Muscle of leg (tissue), 11 donors: ENCODE results near the gene CHGA. TPM values are rescaled to one million over a fixed set of nuclear protein-coding genes. Genes with fewer than 3 reads are reported as not detected.

Source experiments
- DNase-seq: peaks from one replicate; pipeline ENCODE4 v3.0.0; 2013
- H3K27ac ChIP-seq: one replicate; pipeline ENCODE4 v1.5.1; 2013; ENCODE audit warnings: mild to moderate bottlenecking, low read length, control low read depth
- H3K27me3 ChIP-seq: one replicate; pipeline ENCODE4 v1.6.1; 2013; ENCODE audit warnings: low read length; ENCODE audit not compliant: control insufficient read depth, insufficient read depth
- H3K36me3 ChIP-seq: one replicate; pipeline ENCODE4 v1.6.1; 2013; ENCODE audit warnings: low read length; ENCODE audit not compliant: control insufficient read depth, insufficient read depth
- H3K4me1 ChIP-seq: one replicate; pipeline ENCODE4 v1.6.1; 2013; ENCODE audit warnings: low read length; ENCODE audit not compliant: control insufficient read depth, insufficient read depth
- H3K4me3 ChIP-seq: one replicate; pipeline ENCODE4 v1.5.1; 2013; ENCODE audit warnings: low read length, control low read depth
- H3K9me3 ChIP-seq: replicated peaks from 2 replicates; pipeline ENCODE4 v1.6.1; 2013; ENCODE audit warnings: low read depth, low read length; ENCODE audit not compliant: control insufficient read depth
- WGBS: methylation state at CpG from one replicate; pipeline ENCODE4 v1.1.5; 2013; ENCODE audit warnings: missing lambda C conversion rate; ENCODE audit not compliant: insufficient coverage; 5-methylcytosine and 5-hydroxymethylcytosine counted together
- polyA plus RNA-seq, 8 donors: library from polyadenylated mRNA; unstranded; fragments of 120-200 nt; gene quantifications; one replicate each; pipeline versions ENCODE4 v1.2.1 to v1.2.3, GENCODE V29; 2013; ENCODE audit warnings: inconsistent platforms in 1 of 8, low replicate concordance in 1 of 8; ENCODE audit not compliant: insufficient read length in 8 of 8, insufficient read depth in 1 of 8
- total RNA-seq: library from RNA; stranded (reverse); fragments of 120-200 nt; gene quantifications from one replicate; pipeline ENCODE4 v1.2.4, GENCODE V29; 2013

The CHGA gene
- total and polyA plus RNA-seq, 9 donors: 0.13 to 20.9 (median 0.50) TPM; not detected in 2

DNA sequence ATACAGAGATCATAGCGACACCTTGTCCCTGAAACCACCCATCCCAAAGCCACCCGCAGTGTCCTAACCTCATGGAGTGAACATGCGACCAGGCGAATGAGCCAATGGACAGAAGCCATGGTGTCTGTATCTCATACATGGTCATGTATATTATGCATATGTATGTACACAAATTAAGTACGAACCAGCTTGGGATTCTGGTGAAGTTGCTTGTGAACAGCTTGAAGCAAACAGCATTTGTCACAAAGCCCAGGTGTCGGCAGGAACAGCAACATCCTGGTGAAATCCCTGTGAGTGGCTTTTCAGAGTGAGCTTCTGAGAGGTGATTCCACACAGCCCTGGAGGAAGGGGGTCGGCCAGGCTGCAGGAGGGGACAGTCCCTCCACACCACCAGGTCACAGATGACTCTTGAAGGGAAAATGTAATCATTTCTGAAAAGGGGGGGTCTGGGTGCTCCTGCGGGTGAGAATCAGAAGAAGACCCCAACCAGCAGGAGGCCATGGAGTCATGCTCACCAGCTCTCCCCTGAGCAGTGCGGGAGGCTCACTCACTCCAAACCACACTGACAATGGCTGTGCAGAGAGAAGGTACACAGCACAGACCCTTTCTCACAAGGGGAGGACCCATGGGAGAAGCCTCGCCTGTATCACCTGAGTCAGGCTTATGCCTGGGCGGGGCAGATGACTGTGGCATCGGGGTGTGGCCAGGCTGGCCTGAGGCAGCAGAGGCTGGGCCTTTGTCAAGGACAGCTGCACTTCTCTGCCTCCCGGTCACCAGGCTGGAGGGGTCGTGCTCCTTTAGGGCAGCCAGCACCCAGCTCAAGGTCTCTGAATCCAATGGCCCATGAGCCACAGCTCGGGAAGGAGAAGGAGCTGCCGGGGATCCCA, 14.3 kb downstream of the CHGA start:
- H3K9me3 ChIP-seq: no peaks in the 10 kb centered on the region
- peaks cover 7% of the 10 kb centered on the region for H3K36me3 ChIP-seq
- peaks cover 12% of the 10 kb centered on the region for H3K4me1 ChIP-seq
- no peaks in the 10 kb centered on the region for H3K27me3 ChIP-seq
- no peak overlapping the region for H3K27ac ChIP-seq
- 79% methylated on average over 5 of the region's 16 CpGs for WGBS
- DNase-seq: no peak
- no peak overlapping the region for H3K4me3 ChIP-seq

DNA sequence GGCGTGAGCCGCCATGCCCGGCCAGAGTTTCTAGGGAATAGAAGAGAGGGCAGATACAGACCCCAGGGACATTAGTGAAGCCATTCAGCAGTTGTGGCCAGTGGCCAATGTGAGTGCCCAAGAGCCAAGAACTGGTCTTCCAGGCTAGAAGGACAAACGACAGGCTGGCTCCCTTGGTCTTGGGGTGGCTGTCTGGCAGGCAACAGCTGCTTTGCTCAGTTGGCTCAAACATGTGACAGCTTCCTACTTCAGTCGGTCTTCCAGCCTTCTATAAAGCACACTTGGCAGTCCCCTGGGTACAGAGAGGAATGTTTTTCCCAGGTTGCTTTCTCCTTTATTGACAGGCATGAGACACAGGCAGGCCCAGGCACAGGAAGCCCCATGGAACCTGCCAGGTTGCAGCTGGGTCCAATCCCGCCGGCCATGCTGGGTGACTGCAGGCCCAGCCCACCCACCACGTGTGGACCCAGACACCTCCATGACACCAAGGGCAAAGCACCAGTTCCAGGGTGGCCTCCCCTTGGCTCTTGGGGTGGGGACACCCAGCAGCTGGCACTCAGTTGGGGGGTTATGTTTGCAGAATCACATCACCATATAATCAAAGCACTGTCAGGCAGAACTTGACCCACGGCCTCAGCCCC, 15.4 kb downstream of the CHGA start:
- DNase-seq: peak; percentile 46

DNA sequence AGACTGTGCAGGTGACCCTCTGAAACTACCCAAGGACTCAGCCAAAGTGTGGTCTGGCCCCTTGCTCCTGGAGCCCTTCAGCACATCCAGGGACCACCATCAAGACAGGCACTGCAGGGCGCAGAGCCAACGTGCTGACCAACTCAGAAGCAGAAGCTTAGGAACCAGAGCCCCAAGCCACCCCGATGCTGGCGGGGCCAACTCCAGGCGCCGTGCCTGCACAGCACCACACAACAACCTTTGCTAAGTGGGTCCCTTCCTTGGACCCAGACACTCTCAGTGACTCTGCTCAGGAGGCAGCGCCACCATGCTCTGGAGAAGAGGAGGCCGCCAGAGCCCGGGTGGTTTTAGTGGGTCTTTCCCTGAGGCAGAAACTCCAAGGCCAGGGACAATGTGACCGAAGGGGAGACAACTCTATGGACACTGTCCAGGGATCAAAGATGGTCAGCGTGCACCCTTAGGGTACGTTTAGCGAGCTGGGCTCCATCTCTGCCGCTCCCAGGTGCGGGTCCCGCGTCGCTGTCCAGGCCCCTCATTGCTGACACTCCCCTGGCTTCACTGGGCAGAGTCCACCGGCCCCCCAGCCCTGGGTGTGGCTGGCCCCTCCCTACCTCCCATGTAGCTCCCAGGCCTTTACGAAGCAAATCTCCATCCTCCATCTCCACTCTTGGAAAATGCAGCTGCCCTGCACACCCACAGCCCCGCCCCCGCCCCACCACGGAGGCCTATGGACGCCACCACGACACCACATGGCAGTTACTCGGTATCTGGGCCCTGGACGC, 16.1 kb downstream of the CHGA start:
- H3K4me3 ChIP-seq: no peak overlapping the region
- peaks cover 10% of the 10 kb centered on the region for H3K36me3 ChIP-seq
- H3K9me3 ChIP-seq: no peaks in the 10 kb centered on the region
- no peak for DNase-seq
- H3K27me3 ChIP-seq: no peaks in the 10 kb centered on the region
- 85% methylated on average over 23 of the region's 27 CpGs for WGBS
- peaks cover 13% of the 10 kb centered on the region for H3K4me1 ChIP-seq
- no peak overlapping the region for H3K27ac ChIP-seq

More for the DNA sequence above, 15.4 kb downstream of the CHGA start:
- no peaks in the 10 kb centered on the region for H3K9me3 ChIP-seq
- no peak overlapping the region for H3K4me3 ChIP-seq
- H3K36me3 ChIP-seq: peaks cover 9% of the 10 kb centered on the region
- no peak overlapping the region for H3K27ac ChIP-seq
- H3K27me3 ChIP-seq: no peaks in the 10 kb centered on the region
- H3K4me1 ChIP-seq: peaks cover 12% of the 10 kb centered on the region
- 73% methylated on average over 7 of the region's 9 CpGs for WGBS

DNA sequence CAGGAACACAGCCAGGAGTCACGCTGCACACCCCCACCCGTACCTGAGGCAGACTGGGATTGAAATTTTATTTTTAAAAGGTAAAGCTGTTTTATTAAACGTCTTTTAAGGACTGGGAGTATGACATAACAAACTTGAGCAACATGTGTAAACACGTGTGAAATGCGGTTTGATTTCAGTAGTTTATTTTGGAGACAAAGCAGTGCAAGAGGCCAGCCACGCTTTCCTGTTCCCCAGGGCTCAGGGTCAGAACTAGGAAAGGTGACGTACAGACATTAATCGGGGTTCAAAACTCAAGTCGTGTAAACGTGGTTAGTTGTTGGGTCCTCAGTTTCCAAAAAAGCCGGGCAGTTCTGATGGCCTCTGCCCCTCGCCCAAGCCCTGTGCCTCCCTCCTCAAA, 16.7 kb downstream of the CHGA start:
- Histone ChIP-seq H3K36me3 (peaks cover 10% of the 10 kb centered on the region), H3K9me3 (no peaks in the 10 kb centered on the region), H3K27ac (no peak overlapping the region), H3K27me3 (no peaks in the 10 kb centered on the region), H3K4me1 (peaks cover 14% of the 10 kb centered on the region), H3K4me3 (no peak overlapping the region)
- no peak for DNase-seq
- WGBS: 85% methylated on average over 12 of the region's 12 CpGs

DNA sequence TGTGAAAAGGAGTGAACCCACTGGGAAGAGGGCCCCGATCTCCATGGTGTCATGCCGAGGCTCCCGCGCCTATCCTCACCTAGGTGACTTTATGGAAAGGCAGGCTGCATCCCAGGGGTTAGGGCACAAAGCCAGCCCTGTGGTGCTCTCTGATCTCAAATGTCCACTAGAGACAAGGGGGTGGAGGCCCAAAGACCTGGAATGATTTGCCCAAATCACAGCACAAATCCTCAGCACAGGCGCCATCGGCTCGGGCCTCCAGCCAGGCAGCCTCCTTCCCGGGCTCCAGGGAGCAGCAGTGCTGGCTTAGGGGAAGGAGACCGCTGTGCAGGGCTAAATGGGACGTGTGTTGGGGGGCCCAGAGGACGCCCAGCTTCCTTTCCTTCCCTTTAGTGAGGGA, 17.6 kb downstream of the CHGA start:
- Histone ChIP-seq H3K4me3 (no peak overlapping the region), H3K9me3 (no peaks in the 10 kb centered on the region), H3K27ac (no peak overlapping the region), H3K27me3 (no peaks in the 10 kb centered on the region), H3K36me3 (peaks cover 10% of the 10 kb centered on the region), H3K4me1 (peaks cover 14% of the 10 kb centered on the region)
- 95% methylated on average over 4 of the region's 11 CpGs for WGBS
- DNase-seq: no peak

DNA sequence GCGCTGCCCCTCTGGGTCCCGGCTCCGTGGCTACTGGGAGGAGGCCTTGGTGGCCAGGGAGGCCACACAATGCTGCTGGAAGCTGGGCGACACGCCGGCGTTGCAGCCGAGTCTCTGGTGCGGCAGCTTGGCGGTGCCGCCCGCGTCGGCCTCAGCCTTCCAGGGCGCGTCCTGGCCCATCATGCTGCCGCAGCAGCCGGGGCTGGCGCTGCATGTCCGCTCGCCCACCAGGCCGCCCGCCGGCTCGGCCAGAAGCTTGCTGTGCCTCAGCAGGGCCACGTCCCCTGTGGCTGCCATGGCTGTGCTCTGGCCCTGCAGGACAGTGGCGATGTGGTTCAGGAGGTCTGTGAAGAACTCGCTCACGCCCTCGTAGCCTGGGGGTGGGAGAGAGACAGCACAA, 18.6 kb downstream of the CHGA start:
- Histone ChIP-seq H3K4me3 (no peak overlapping the region), H3K36me3 (peaks cover 7% of the 10 kb centered on the region), H3K27me3 (no peaks in the 10 kb centered on the region), H3K9me3 (no peaks in the 10 kb centered on the region), H3K27ac (no peak overlapping the region), H3K4me1 (peaks cover 19% of the 10 kb centered on the region)
- WGBS: 85% methylated on average over 30 of the region's 30 CpGs
- no peak for DNase-seq

DNA sequence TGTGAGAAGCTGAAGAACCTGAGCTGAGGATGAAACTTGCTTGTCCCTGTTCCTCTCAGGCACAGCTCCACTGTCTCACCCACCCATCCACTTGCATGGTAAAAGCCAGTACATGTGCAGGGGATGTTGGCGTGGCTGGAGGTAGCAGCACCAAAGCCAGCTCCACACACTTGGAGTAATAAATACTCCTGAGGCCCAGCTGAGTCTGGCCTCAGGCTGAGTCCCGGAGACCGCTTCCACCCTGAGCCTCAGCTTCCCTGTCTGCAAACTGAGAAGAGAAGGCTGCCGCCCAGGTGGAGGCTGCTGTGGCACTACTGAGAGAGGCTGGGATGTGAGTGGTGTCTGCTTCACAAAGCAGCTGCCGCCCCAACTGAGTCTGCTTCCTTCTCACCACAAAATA, 19.2 kb downstream of the CHGA start:
- Histone ChIP-seq H3K4me3 (no peak overlapping the region), H3K4me1 (peaks cover 21% of the 10 kb centered on the region), H3K27ac (no peak overlapping the region), H3K36me3 (peaks cover 6% of the 10 kb centered on the region), H3K27me3 (no peaks in the 10 kb centered on the region), H3K9me3 (no peaks in the 10 kb centered on the region)
- no peak for DNase-seq
- WGBS: no CpG with 5 or more reads among the region's 5 CpGs

DNA sequence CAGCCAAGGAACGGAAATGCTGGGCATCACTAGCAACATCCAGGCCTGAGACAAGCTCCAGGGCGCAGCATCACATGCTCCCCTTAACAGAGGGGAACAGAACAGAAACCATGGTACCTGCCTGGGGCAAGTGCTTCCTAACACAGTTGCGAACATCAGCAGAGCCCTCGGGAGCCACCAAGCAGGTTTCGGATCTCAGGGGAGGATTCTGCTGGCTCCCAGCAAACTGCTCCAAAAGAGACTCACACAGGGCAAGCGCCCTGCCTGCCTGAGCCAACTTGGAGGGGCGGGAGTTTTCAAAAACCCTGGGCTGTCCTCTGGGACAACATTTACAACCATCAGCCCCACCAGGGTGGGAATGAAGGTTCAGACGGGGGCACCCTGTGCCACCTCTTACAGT, 19.6 kb downstream of the CHGA start:
- no peak for DNase-seq
- Histone ChIP-seq H3K27ac (no peak overlapping the region), H3K9me3 (no peaks in the 10 kb centered on the region), H3K4me1 (peaks cover 21% of the 10 kb centered on the region), H3K27me3 (no peaks in the 10 kb centered on the region), H3K36me3 (peaks cover 6% of the 10 kb centered on the region), H3K4me3 (no peak overlapping the region)
- WGBS: 94% methylated on average over 6 of the region's 8 CpGs

DNA sequence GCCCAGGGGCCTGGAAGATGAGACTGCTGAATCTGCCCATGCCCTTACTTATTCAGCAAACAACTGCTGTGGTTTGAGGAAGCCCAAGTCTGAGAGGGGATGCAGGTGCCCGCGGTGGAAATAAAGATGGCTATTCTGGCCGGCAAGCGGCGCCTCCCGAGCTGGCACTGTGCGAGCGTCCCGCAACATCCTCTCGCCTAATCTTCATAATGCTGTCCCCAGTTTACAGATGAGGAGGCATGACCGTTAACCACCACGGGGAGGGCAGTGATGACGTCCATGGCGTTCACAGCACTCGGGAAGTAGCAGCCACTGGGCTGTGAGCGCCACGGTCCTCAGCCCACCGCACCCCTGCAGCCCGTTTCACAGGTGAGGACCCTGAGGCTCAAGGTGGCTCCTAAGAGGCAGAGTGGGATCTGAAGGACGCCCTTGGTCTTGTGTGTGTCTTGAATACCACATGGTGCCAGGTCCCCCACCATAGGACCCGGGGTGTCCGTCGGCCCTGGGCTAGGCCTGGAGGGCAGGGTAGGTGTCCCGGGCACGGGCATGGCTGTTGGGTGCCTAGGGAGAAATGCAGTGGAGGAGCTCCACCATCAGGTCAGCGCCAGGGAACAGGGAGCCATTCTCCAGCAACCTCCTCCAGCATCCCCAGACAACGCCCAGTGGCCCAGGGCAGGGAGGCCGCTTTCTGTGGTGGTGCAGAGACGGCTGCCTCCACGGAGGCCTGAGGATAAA, 20.2 kb downstream of the CHGA start:
- Histone ChIP-seq H3K4me1 (peaks cover 20% of the 10 kb centered on the region), H3K36me3 (peaks cover 6% of the 10 kb centered on the region)
- DNase-seq: no peak

More for the DNA sequence above, 20.2 kb downstream of the CHGA start:
- Histone ChIP-seq H3K4me3 (no peak overlapping the region), H3K9me3 (no peaks in the 10 kb centered on the region), H3K27me3 (no peaks in the 10 kb centered on the region), H3K27ac (no peak overlapping the region)
- 92% methylated on average over 23 of the region's 30 CpGs for WGBS
